Thymus (tissue), 11 donors: ENCODE results near the gene HAP1. TPM values are rescaled to one million over a fixed set of nuclear protein-coding genes. Genes with fewer than 3 reads are reported as not detected.

Source experiments
- DNase-seq, 9 donors: peaks; one replicate each; pipeline ENCODE4 v3.0.0-alpha.2; 2013; ENCODE audit warnings: low spot score in 9 of 9, low read depth in 6 of 9, missing footprints in 1 of 9
- H3K27ac ChIP-seq, 2 donors: one replicate each; pipeline ENCODE4 v1.5.1; 2013; ENCODE audit warnings: control low read depth in 1 of 2, low read depth in 1 of 2, low read length in 1 of 2, mild to moderate bottlenecking in 1 of 2, moderate library complexity in 1 of 2
- H3K27me3 ChIP-seq, 2 donors: one replicate each; pipeline ENCODE4 v1.5.1; 2013; ENCODE audit warnings: low read length in 1 of 2; ENCODE audit not compliant: control insufficient read depth in 2 of 2, insufficient read depth in 1 of 2
- H3K36me3 ChIP-seq, 2 donors: one replicate each; pipeline ENCODE4 v1.5.1; 2013; ENCODE audit warnings: low read length in 1 of 2, mild to moderate bottlenecking in 1 of 2, moderate library complexity in 1 of 2; ENCODE audit not compliant: control insufficient read depth in 2 of 2, insufficient read depth in 2 of 2
- H3K4me1 ChIP-seq, 2 donors: one replicate each; pipeline ENCODE4 v1.5.1; 2013; ENCODE audit warnings: low read length in 2 of 2; ENCODE audit not compliant: control insufficient read depth in 2 of 2, insufficient read depth in 2 of 2
- H3K4me3 ChIP-seq, 2 donors: one replicate each; pipeline ENCODE4 v1.5.1; 2013; ENCODE audit warnings: low read length in 2 of 2, control low read depth in 1 of 2, mild to moderate bottlenecking in 1 of 2
- H3K9me3 ChIP-seq, 2 donors: one replicate each; pipeline ENCODE4 v1.5.1; 2013; ENCODE audit warnings: low read length in 1 of 2, mild to moderate bottlenecking in 1 of 2; ENCODE audit not compliant: control insufficient read depth in 2 of 2, insufficient read depth in 1 of 2
- WGBS: extraction: QIAGEN DNeasy Blood & Tissue Kit; methylation state at CpG from one replicate; pipeline ENCODE4 v1.1.7; 2013; 5-methylcytosine and 5-hydroxymethylcytosine counted together
- polyA plus RNA-seq: library from polyadenylated mRNA; stranded (reverse); fragments of 200-250 nt; gene quantifications from one replicate; pipeline ENCODE4 v1.2.3, GENCODE V29; 2013
- total RNA-seq: library from RNA; stranded (reverse); fragments of 120-200 nt; gene quantifications from one replicate; pipeline ENCODE4 v1.2.4, GENCODE V29; 2013
- donor health status: healthy.

The HAP1 gene
- total and polyA plus RNA-seq, 2 donors, result 0.33 to 4.0 TPM

DNA sequence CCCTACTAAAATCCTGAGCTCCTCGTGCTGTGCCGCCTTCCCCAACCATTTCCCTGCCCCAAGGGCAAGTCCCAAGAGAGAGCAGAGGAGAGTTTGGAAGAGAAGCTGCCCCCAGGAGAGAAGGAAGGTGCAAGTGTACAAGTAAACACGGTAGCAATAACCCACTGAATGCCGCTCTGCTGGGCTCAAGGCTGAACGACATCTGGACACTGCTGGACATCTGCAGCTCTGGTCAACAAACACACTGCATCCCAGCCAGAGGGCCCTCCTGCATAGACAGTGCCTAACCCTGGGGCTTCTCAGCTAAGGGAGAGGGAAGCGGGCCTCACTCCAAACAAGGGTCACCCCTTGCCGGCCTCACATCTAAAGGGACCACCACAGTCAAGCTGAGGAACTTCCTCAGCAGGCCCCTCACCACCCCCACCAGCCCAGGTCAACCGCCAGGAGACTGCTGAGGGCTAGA lies 39.3 kb upstream of the HAP1 start:
- Histone ChIP-seq H3K9me3 (no peaks in the 10 kb centered on the region), H3K27ac (no peak overlapping the region), H3K36me3 (peaks cover 7 to 33% of the 10 kb centered on the region in 2 donors), H3K27me3 (no peaks in the 10 kb centered on the region), H3K4me3 (no peak overlapping the region), H3K4me1 (peaks cover 0 to 12% of the 10 kb centered on the region in 2 donors)
- no peak for DNase-seq
- WGBS, result 87% methylated on average over 8 of the region's 8 CpGs

GRCh38 chr17:41773190-41773588 lies 38.7 kb upstream of the HAP1 start:
- peak overlapping the region in 1 of 2 donors; percentile 37 for H3K27ac ChIP-seq
- 92% methylated on average over 12 of the region's 12 CpGs for WGBS
- H3K9me3 ChIP-seq, result peaks cover 0 to 1% of the 10 kb centered on the region in 2 donors
- H3K36me3 ChIP-seq, result peaks cover 7 to 35% of the 10 kb centered on the region in 2 donors
- DNase-seq, result no peak
- H3K4me1 ChIP-seq, result peaks cover 0 to 12% of the 10 kb centered on the region in 2 donors
- no peaks in the 10 kb centered on the region for H3K27me3 ChIP-seq
- no peak overlapping the region for H3K4me3 ChIP-seq

DNA sequence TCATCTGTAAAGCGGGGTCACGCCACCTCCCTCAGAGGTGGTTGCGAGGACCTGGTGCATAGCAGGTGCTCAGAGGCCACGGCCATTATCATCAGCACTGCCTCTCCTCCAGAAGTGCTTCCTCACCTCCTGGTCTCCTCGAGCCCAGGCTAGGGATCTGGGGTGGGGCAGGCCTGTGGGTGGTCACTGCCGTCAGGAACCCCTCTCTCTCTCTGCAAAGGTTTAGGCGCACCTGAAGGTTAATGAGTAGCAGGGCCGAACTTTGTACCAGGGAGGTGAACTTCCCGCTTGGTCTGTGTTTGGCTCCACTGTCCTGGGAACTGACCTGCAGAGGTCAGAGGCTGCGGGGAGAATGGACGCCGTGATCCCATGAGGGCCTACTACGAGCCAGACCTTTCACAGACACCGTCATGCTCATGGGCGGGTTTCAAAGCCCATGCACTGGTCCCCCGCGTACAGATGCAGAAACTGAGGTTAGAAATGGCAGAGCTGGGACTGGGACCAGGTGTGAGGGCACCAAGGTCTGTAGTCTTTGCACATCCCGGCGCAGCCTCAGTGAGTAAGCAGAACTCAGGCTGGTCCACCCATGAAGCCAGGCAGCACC lies 38.2 kb upstream of the HAP1 start:
- Histone ChIP-seq H3K4me1 (peaks cover 0 to 12% of the 10 kb centered on the region in 2 donors), H3K27me3 (no peaks in the 10 kb centered on the region), H3K36me3 (peaks cover 7 to 37% of the 10 kb centered on the region in 2 donors), H3K9me3 (peaks cover 0 to 1% of the 10 kb centered on the region in 2 donors), H3K27ac (no peak overlapping the region), H3K4me3 (no peak overlapping the region)
- 96% methylated on average over 19 of the region's 19 CpGs for WGBS
- no peak for DNase-seq

GRCh38 chr17:41772218-41772585 lies 37.8 kb upstream of the HAP1 start:
- peaks cover 7 to 34% of the 10 kb centered on the region in 2 donors for H3K36me3 ChIP-seq
- H3K27me3 ChIP-seq, result no peaks in the 10 kb centered on the region
- DNase-seq, result no peak
- peaks cover 0 to 10% of the 10 kb centered on the region in 2 donors for H3K4me1 ChIP-seq
- H3K4me3 ChIP-seq, result no peak overlapping the region
- peaks cover 0 to 1% of the 10 kb centered on the region in 2 donors for H3K9me3 ChIP-seq
- WGBS, result 97% methylated on average over 4 of the region's 4 CpGs
- no peak overlapping the region for H3K27ac ChIP-seq

DNA sequence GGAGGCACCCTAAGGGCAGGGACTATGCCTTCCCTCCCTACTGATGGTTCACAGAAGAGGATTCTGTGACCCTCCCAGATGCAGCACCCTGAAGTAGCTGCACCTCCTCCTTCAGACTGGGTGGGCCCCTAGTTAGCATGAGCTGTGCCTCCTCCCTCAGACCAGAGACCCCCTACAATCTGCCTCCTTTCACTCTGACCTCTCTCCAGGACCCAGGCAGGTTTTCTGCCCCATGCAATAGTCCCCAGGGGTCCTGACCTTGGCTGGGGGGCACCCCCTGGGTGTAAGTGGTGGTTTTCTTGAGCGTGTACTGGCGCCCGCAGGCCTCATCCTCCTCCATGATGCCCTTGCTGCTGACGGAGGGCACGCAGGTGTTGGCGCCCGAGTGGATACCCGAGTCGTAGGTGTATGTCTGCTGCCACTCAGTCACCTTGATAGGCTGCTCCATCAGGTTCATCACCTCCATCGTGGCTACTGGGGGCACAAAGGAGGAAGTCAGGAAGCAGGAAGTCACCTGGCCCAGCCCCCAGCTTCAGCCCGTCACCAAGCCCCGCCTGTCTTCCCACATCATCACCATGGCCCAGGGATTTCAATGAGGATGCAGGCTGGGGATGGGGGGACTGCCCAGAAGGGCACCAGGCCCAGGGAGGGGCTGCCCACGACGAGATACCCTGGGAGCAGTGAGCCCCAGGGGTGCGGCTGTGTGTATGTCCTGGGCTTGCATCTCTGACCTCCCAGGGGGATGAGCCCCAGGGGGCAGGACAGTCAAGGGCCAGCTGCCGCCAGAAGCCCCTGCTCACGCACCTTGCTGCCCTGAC lies 37.2 kb upstream of the HAP1 start:
- Histone ChIP-seq H3K9me3 (peaks cover 0 to 1% of the 10 kb centered on the region in 2 donors), H3K36me3 (peaks cover 7 to 34% of the 10 kb centered on the region in 2 donors), H3K4me1 (peaks cover 0 to 10% of the 10 kb centered on the region in 2 donors), H3K4me3 (no peak overlapping the region), H3K27ac (no peak overlapping the region), H3K27me3 (no peaks in the 10 kb centered on the region)
- DNase-seq, result no peak
- 89% methylated on average over 17 of the region's 17 CpGs for WGBS

DNA sequence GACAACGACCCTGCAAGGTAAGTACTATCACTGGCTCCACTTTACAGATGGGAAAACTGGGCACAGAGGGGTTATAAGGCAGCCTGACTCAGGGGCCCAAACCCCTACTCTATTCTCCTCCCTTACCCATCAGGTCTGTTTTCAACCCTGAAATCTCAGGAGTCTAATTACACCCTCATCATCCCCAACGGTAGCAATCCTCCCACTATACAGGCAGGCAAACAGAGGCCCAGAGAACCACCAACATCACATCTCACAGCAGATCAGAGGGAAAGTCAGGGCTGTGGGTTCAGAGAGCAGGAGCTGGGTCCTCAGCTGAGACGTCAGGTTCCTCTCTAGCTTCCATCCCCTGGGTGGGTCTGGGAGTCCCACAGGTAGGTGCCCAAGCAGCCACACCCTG lies 35.5 kb upstream of the HAP1 start:
- 93% methylated on average over 3 of the region's 3 CpGs for WGBS
- Histone ChIP-seq H3K4me1 (peaks cover 0 to 10% of the 10 kb centered on the region in 2 donors), H3K4me3 (no peak overlapping the region), H3K36me3 (peaks cover 7 to 35% of the 10 kb centered on the region in 2 donors), H3K27ac (no peak overlapping the region), H3K27me3 (no peaks in the 10 kb centered on the region), H3K9me3 (peaks cover 0 to 1% of the 10 kb centered on the region in 2 donors)
- DNase-seq, result no peak

- no peak for DNase-seq
- H3K27ac ChIP-seq, result no peak overlapping the region
- peaks cover 0 to 1% of the 10 kb centered on the region in 2 donors for H3K9me3 ChIP-seq
- H3K4me1 ChIP-seq, result peaks cover 0 to 10% of the 10 kb centered on the region in 2 donors
- H3K4me3 ChIP-seq, result no peak overlapping the region
- WGBS, result 97% methylated on average over 16 of the region's 16 CpGs
- peaks cover 7 to 40% of the 10 kb centered on the region in 2 donors for H3K36me3 ChIP-seq
- H3K27me3 ChIP-seq, result no peaks in the 10 kb centered on the region
Observed at GRCh38 chr17:41769346-41769862, 35.0 kb upstream of the HAP1 start.

DNA sequence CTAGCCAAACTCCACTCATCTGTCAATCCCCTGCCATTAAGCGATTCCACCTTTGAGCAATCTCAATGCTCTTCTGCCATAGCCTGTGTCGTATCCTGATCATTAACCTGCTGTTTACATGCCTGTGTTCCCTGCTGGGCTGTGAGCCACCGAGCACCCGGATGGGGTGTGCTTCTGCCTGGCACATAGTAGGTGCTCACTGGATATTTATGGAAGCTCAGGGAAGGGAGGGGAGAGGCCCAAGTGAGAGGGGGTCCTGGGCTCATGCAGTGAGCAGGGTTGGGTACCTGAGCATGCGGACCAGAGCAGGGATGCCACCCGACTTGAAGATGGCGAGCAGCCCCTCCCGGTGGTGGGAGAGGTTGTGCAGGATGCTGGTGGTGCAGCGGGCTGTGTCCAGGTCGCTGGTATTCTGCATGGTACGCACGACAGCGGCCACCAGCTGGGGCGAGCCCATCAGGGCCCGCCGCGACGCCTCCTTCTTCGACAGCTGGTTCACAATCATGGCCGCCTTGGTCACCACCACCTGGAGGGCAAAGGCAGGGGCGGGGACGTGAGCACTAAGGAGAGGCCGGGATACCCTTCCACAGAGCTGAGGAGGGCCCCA lies 34.3 kb upstream of the HAP1 start:
- Histone ChIP-seq H3K9me3 (peaks cover 0 to 1% of the 10 kb centered on the region in 2 donors), H3K27me3 (no peaks in the 10 kb centered on the region), H3K36me3 (peaks cover 7 to 44% of the 10 kb centered on the region in 2 donors), H3K4me1 (peaks cover 0 to 8% of the 10 kb centered on the region in 2 donors), H3K4me3 (no peak overlapping the region), H3K27ac (no peak overlapping the region)
- no peak for DNase-seq
- WGBS, result 98% methylated on average over 23 of the region's 23 CpGs
